Measurements from ENCODE around the gene PRKD3.
"Not testable (repeated sequence)": the region's sequence is repeated elsewhere in the genome, so short reads cannot be mapped to it uniquely, and the experiment has no call there.

PRKD3 gene

DNA sequence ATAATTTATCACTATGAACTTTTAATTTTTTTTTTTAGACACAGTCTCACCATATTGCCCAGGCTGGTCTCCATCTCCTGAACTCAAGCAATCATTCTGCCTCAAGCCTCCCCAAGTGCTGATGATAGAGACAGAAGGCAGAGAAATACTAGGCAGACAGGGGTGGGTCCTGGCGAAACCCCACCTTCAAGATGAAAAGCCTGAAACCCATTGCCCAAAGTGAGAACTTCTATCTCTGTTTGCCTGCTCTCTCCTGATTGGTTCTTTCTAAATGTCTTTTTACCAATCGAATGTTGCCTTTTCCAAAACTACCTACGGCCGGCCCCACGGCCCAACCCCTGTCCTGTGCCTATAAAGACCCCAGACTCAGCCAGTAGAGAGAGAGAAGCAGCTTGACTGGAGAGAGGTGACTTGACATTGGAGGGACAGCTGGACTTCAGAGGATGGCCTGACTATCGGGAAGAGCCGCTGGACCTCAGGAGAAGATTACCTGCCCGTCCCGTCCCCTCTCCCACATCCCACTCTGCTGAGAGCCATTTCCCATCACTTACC lies 21.9 kb downstream of the PRKD3 start:
- no peaks in the 10 kb centered on the region for H3K9me3 ChIP-seq (ENCODE audit: insufficient read depth, low read depth, low read length)
- no peak overlapping the region for H3K27ac ChIP-seq (ENCODE audit: low read length)
- H3K27me3 ChIP-seq (ENCODE audit: insufficient read depth, low read length), result no peaks in the 10 kb centered on the region
- no peaks in the 10 kb centered on the region for H3K36me3 ChIP-seq (ENCODE audit: insufficient read depth, low read depth, low read length)
- no peak overlapping the region for H3K4me3 ChIP-seq (ENCODE audit: low read length)
- no peaks in the 10 kb centered on the region for H3K4me1 ChIP-seq (ENCODE audit: insufficient read depth, low read length)
- H3K9ac ChIP-seq (ENCODE audit: low read depth, low read length), result no peak overlapping the region

DNA sequence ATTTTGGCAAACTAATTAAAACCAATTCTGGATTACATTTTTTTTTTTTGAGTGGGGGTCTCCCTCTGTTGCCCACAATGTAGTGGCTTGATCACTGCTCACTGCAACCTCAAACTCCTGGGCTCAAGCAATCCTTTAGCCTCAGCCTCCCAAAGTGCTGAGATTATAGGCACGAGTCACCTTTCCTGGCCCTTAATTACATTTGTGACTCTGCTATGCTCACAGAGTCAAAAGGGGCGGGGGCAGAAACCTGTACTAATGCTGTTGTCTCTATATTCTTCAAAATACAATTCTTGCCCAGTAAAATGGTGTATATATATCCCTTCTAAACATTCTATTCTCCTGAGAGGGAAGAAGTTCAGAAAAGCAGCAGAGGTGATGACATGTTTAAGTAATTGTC lies 23.2 kb downstream of the PRKD3 start:
- Histone ChIP-seq H3K4me3 (ENCODE audit: low read length) (no peak overlapping the region), H3K27ac (ENCODE audit: low read length) (no peak overlapping the region)

DNA sequence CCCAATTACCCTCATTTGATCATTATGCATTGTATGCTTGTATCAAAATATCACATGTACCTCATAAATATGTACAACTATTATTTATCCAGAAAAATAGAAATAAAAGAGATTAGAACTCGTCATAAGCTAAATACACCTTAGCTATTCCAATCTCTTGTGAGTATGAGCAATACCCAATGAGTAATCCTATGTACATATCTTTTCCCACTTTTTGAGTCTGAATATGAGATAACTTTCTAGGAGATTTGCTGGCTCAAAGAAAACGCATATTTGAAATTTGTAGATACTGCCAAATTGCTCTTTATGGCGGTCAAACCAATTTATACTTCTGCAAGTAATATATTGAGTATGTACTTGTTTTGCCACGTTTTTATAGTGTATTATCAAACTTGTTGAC lies 24.1 kb downstream of the PRKD3 start:
- Histone ChIP-seq H3K4me1 (ENCODE audit: insufficient read depth, low read length) (no peaks in the 10 kb centered on the region), H3K9me3 (ENCODE audit: insufficient read depth, low read depth, low read length) (no peaks in the 10 kb centered on the region), H3K9ac (ENCODE audit: low read depth, low read length) (no peak overlapping the region), H3K27me3 (ENCODE audit: insufficient read depth, low read length) (no peaks in the 10 kb centered on the region), H3K27ac (ENCODE audit: low read length) (no peak overlapping the region), H3K4me3 (ENCODE audit: low read length) (no peak overlapping the region), H3K36me3 (ENCODE audit: insufficient read depth, low read depth, low read length) (no peaks in the 10 kb centered on the region)

More for the DNA sequence above, 23.2 kb downstream of the PRKD3 start:
- no peaks in the 10 kb centered on the region for H3K27me3 ChIP-seq (ENCODE audit: insufficient read depth, low read length)
- no peaks in the 10 kb centered on the region for H3K9me3 ChIP-seq (ENCODE audit: insufficient read depth, low read depth, low read length)
- H3K4me1 ChIP-seq (ENCODE audit: insufficient read depth, low read length), result no peaks in the 10 kb centered on the region
- H3K9ac ChIP-seq (ENCODE audit: low read depth, low read length), result no peak overlapping the region
- H3K36me3 ChIP-seq (ENCODE audit: insufficient read depth, low read depth, low read length), result no peaks in the 10 kb centered on the region

DNA sequence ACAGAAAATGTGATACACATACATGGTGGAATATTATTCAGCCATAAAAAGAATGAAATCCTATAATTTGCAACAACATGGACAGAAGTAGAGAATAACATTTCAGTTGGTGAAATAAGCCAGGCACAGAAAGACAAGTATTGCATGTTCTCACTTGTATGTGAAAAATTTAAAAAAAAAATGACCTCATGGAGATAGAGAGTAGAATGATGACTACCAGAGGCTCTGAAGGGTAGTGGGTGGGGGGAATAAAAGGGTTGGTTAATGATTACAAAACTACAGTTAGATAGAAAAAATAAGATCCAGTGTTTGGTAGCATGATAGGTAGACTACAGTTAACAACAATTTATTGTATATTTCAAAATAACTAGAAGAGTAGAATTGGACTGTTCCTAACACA lies 24.5 kb downstream of the PRKD3 start:
- Histone ChIP-seq H3K4me3 (ENCODE audit: low read length) (no peak overlapping the region), H3K27me3 (ENCODE audit: insufficient read depth, low read length) (no peaks in the 10 kb centered on the region), H3K4me1 (ENCODE audit: insufficient read depth, low read length) (no peaks in the 10 kb centered on the region), H3K9me3 (ENCODE audit: insufficient read depth, low read depth, low read length) (no peaks in the 10 kb centered on the region), H3K27ac (ENCODE audit: low read length) (no peak overlapping the region), H3K36me3 (ENCODE audit: insufficient read depth, low read depth, low read length) (no peaks in the 10 kb centered on the region), H3K9ac (ENCODE audit: low read depth, low read length) (no peak overlapping the region)

DNA sequence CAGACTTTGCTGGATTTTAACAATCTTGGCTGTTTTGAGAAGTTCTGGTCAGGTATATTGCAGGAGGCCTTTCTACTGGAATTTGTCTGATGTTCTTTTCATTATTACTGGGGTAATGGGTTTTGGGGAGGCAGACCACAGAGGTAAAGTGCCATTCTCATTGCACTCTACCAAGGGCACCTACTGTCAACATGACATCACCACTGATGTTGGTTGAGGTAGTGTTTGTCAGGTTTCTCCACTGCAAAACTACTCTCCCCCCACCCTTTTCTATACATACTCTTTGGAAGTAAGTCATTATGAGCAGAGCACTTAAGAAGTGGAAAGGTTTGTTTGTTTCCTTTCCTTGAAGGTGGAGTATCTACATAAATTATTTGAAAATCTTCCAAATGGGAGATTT lies 27.0 kb downstream of the PRKD3 start:
- Histone ChIP-seq H3K36me3 (ENCODE audit: insufficient read depth, low read depth, low read length) (peaks cover 5% of the 10 kb centered on the region; the same call in 1 of the 2 replicates), H3K9ac (ENCODE audit: low read depth, low read length) (no peak overlapping the region), H3K9me3 (ENCODE audit: insufficient read depth, low read depth, low read length) (no peaks in the 10 kb centered on the region)

DNA sequence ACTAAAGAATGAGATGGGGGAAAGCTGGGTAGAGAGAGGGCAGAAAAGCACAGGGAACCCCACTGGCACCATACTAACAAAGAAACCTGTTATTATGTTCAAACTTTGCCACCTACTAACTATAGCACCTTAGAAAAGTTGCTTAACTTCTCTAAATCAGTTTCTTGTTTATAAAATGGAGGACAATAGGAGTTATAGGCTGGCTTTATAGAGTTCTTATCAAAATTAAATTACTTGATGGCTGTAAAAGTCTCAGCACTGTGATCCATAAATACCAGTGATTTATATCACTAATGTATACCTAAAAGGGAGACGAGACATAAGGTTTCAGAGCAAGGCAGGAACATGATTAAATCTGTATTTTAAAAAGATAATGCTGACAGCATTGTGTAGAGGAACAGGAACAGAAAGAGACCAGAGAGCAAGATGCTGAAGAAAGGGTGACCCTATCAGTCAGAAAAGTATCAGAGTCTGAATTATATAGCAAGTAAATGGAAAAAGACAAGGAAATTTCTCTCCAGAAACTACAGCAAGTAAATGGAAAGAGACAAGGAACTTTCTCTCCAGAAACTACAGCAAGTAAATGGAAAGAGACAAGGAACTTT lies 29.1 kb downstream of the PRKD3 start:
- Histone ChIP-seq H3K27ac (ENCODE audit: low read length) (no peak overlapping the region), H3K4me3 (ENCODE audit: low read length) (no peak overlapping the region), H3K9ac (ENCODE audit: low read depth, low read length) (no peak overlapping the region), H3K9me3 (ENCODE audit: insufficient read depth, low read depth, low read length) (no peaks in the 10 kb centered on the region), H3K4me1 (ENCODE audit: insufficient read depth, low read length) (no peaks in the 10 kb centered on the region), H3K36me3 (ENCODE audit: insufficient read depth, low read depth, low read length) (peaks cover 22% of the 10 kb centered on the region), H3K27me3 (ENCODE audit: insufficient read depth, low read length) (no peaks in the 10 kb centered on the region)

More for the DNA sequence above, 27.0 kb downstream of the PRKD3 start:
- Histone ChIP-seq H3K27ac (ENCODE audit: low read length) (no peak overlapping the region), H3K4me1 (ENCODE audit: insufficient read depth, low read length) (no peaks in the 10 kb centered on the region), H3K27me3 (ENCODE audit: insufficient read depth, low read length) (no peaks in the 10 kb centered on the region), H3K4me3 (ENCODE audit: low read length) (no peak overlapping the region)

DNA sequence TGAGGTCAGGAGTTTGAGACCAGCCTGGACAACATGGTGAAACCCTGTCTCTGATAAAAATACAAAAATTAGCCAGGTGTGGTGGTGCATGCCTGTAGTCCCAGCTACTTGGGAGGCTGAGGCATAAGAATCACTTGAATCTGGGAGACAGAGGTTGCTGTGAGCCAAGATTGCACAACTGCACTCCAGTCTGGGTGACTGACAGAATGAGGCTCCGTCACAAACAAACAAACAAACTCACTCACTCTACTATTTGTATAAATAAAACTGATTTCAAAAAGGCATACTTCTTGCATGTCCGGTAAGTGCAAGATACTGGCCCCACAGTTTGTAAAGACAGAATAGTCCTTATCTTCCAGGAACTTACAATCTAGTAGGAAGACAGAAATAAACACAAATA lies 29.8 kb downstream of the PRKD3 start:
- H3K27ac ChIP-seq (ENCODE audit: low read length), result not testable (repeated sequence)

DNA sequence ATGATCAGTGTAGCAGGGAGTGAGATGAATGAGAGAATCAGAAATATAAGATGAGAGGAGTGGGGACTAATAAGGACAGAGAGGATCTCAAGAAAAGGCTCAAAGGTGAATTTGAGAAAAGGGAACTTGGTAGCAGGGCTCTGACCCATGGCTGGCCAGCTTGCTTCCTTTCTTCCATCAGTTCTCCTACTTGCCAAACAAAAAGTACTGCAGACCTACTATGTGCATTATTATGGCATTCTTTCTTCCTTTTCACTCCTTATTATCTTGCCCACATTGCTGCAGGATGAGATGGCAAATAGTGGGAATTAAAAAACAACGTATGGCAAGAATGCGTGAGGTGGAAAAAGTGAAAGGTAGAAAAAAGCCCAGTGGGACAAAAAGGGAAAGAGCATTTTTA lies 33.0 kb downstream of the PRKD3 start:
- Histone ChIP-seq H3K9me3 (ENCODE audit: insufficient read depth, low read depth, low read length) (no peaks in the 10 kb centered on the region), H3K27ac (ENCODE audit: low read length) (no peak overlapping the region), H3K27me3 (ENCODE audit: insufficient read depth, low read length) (no peaks in the 10 kb centered on the region), H3K4me1 (ENCODE audit: insufficient read depth, low read length) (no peaks in the 10 kb centered on the region), H3K36me3 (ENCODE audit: insufficient read depth, low read depth, low read length) (peaks cover 46% of the 10 kb centered on the region), H3K9ac (ENCODE audit: low read depth, low read length) (no peak overlapping the region), H3K4me3 (ENCODE audit: low read length) (no peak overlapping the region)

More for the DNA sequence above, 29.8 kb downstream of the PRKD3 start:
- not testable (repeated sequence) for H3K4me1 ChIP-seq (ENCODE audit: insufficient read depth, low read length); H3K4me3 ChIP-seq (ENCODE audit: low read length); H3K9me3 ChIP-seq (ENCODE audit: insufficient read depth, low read depth, low read length); H3K27me3 ChIP-seq (ENCODE audit: insufficient read depth, low read length); H3K9ac ChIP-seq (ENCODE audit: low read depth, low read length)
- H3K36me3 ChIP-seq (ENCODE audit: insufficient read depth, low read depth, low read length), result peaks cover 25% of the 10 kb centered on the region

DNA sequence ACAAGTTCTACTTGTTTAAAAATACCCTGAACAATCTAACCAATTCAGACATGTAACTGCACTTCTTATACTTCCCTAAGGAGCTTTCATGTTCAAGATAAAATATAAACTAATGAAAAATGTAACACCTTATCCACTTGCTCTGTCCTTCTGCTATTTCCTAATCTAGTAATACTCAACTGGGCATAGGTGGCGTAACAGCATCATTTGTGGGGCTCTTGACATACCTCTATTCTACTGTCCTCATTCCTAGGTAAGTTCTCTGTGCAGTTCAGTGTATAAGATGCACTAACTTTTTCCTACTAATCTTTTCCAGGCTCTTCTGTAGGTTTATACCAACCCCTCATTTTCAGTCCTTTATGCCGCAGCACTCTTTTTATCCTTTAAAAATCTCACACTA lies 36.7 kb downstream of the PRKD3 start:
- Histone ChIP-seq H3K4me1 (ENCODE audit: insufficient read depth, low read length) (no peaks in the 10 kb centered on the region), H3K27ac (ENCODE audit: low read length) (no peak overlapping the region), H3K4me3 (ENCODE audit: low read length) (no peak overlapping the region), H3K27me3 (ENCODE audit: insufficient read depth, low read length) (no peaks in the 10 kb centered on the region), H3K9me3 (ENCODE audit: insufficient read depth, low read depth, low read length) (no peaks in the 10 kb centered on the region), H3K36me3 (ENCODE audit: insufficient read depth, low read depth, low read length) (peaks cover 70% of the 10 kb centered on the region), H3K9ac (ENCODE audit: low read depth, low read length) (no peak overlapping the region)

DNA sequence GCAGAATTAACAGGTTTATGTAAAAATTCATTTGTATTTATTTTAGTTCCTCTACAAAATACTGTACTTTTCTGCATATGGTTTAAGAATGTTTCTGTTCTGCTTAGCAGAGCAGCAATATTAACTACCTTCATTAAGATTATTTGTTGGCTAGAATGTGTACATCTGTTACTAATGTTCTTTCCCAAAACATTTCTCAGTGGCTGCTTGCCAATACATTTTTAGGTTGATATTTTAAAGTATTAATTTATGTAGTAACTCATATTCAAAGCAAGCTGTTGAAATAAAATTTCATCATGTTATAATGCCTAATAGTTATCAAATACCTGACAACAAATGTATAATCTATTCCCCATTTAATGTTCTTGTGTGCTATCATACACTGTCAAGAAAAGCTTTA lies 40.3 kb downstream of the PRKD3 start:
- no peak overlapping the region for H3K4me3 ChIP-seq (ENCODE audit: low read length)
- no peaks in the 10 kb centered on the region for H3K9me3 ChIP-seq (ENCODE audit: insufficient read depth, low read depth, low read length)
- H3K4me1 ChIP-seq (ENCODE audit: insufficient read depth, low read length), result no peaks in the 10 kb centered on the region
- no peaks in the 10 kb centered on the region for H3K27me3 ChIP-seq (ENCODE audit: insufficient read depth, low read length)
- no peak overlapping the region for H3K9ac ChIP-seq (ENCODE audit: low read depth, low read length)
- H3K27ac ChIP-seq (ENCODE audit: low read length), result no peak overlapping the region
- peaks cover 82% of the 10 kb centered on the region for H3K36me3 ChIP-seq (ENCODE audit: insufficient read depth, low read depth, low read length)

DNA sequence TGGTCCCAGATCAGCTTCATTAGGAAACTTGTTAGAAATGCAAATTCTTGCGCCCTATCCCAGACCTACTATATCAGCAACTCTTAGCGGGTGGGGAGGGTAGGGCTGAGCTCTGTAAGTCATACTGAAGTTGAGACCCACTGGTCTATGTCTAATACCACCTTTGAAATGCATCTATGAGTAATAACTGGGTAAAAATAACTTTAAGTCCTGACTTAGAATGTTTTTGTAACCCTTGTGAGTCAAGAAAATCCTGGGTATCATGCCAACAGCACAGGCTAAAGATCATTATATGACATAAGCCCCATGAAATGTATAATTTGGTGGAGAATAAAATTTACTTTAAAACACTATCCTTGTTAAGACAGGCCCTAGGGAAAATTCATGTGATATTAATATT lies 41.4 kb downstream of the PRKD3 start:
- H3K4me3 ChIP-seq (ENCODE audit: low read length), result no peak overlapping the region
- H3K9ac ChIP-seq (ENCODE audit: low read depth, low read length), result no peak overlapping the region
- H3K4me1 ChIP-seq (ENCODE audit: insufficient read depth, low read length), result no peaks in the 10 kb centered on the region
- peaks cover 83% of the 10 kb centered on the region for H3K36me3 ChIP-seq (ENCODE audit: insufficient read depth, low read depth, low read length)
- H3K9me3 ChIP-seq (ENCODE audit: insufficient read depth, low read depth, low read length), result no peaks in the 10 kb centered on the region
- H3K27me3 ChIP-seq (ENCODE audit: insufficient read depth, low read length), result no peaks in the 10 kb centered on the region
- H3K27ac ChIP-seq (ENCODE audit: low read length), result no peak overlapping the region

DNA sequence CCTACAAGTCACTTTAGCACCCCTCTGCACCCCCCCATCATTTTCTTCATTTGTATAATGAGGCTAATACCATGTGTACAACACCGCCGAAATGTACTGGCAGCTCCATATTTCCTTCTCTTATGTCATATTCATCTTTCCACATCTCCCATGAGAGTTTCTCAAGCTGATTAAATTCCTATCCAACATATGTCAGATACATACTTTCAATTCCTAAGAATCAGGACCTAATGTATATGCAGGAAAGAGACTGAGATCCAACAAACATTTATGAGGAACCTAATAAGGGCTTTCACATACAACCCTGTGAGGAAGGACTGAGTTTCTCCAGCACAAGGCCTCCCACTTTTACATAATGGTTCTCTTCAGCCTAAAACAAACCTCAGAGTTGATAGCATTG lies 41.9 kb downstream of the PRKD3 start:
- H3K9ac ChIP-seq (ENCODE audit: low read depth, low read length), result no peak overlapping the region
- H3K27me3 ChIP-seq (ENCODE audit: insufficient read depth, low read length), result no peaks in the 10 kb centered on the region
- no peak overlapping the region for H3K4me3 ChIP-seq (ENCODE audit: low read length)
- no peak overlapping the region for H3K27ac ChIP-seq (ENCODE audit: low read length)
- H3K36me3 ChIP-seq (ENCODE audit: insufficient read depth, low read depth, low read length), result peaks cover 83% of the 10 kb centered on the region
- no peaks in the 10 kb centered on the region for H3K9me3 ChIP-seq (ENCODE audit: insufficient read depth, low read depth, low read length)
- no peaks in the 10 kb centered on the region for H3K4me1 ChIP-seq (ENCODE audit: insufficient read depth, low read length)

Data from iPS-20b (cell line).